Measurements from ENCODE around the gene APOOL.

DNA sequence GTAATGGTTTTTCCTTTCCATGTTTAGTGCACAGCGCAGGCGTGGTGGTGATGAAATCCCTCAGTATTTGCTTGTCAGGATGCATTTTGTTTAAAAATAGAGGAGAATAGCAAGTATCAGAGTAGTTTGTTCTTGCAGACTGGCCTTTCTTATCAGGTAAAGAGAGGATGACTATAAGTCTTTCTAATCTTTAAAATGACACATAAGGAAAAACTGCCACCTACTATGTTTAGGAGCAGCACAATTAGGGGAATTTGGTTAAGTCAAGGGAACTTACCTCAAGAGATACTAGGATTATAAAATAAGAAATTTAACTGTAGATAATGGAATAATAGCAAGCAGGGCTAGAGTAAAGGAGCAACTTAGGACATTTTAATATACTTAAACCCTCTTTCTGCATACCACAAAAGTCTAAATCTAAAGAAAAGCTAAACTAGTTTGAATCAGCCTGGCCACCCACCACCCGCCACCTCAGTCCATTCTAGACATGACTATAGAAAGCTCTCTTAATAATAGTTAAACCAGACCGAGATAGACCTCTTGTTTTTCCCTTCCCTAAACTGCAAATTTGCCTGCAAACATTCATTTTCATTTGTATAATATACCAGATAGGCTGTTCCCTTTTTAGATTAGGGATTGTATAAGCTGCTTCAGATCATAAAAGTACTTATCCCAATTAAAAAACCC is 62.0 kb downstream of the APOOL start:
- TF ChIP-seq POLR2A (IDR thresholded peaks at IDR 0.05; ENCODE audit: low read depth, low read length) = no peak
- TF ChIP-seq PAX5 (IDR thresholded peaks at IDR 0.05; ENCODE audit: insufficient read depth, low read length, severe bottlenecking) = no peak
- TF ChIP-seq POLR2AphosphoS5 (IDR thresholded peaks at IDR 0.05; ENCODE audit: low read depth, low read length) = no peak
- no peak for TF ChIP-seq SPI1 (IDR thresholded peaks at IDR 0.05; ENCODE audit: low read depth, low read length)
